GM12874 (cell line): ENCODE measurements around the gene AP1AR.

Experiments used
- CTCF ChIP-seq: IDR thresholded peaks from 2 replicates; pipeline ENCODE4 v1.5.1; 2011; ENCODE audit warnings: low read depth, mild to moderate bottlenecking, control low read depth, low read length, moderate library complexity; ENCODE audit not compliant: insufficient read depth

The AP1AR gene

GRCh38 chr4:112190684-112191083 is 40.9 kb upstream of the AP1AR start:
- no peak for TF ChIP-seq CTCF

- no peak for TF ChIP-seq CTCF
Observed at GRCh38 chr4:112196461-112196860, 35.1 kb upstream of the AP1AR start.

- no peak for TF ChIP-seq CTCF
Observed at GRCh38 chr4:112199041-112199440, 32.5 kb upstream of the AP1AR start.

GRCh38 chr4:112201915-112202505 is 29.6 kb upstream of the AP1AR start:
- TF ChIP-seq CTCF = no peak

- TF ChIP-seq CTCF = no peak
Observed at GRCh38 chr4:112203593-112203992, 28.0 kb upstream of the AP1AR start.

GRCh38 chr4:112206431-112206830 is 25.2 kb upstream of the AP1AR start:
- TF ChIP-seq CTCF = no peak

- no peak for TF ChIP-seq CTCF
Observed at GRCh38 chr4:112210777-112211176, 20.8 kb upstream of the AP1AR start.
